CD4-positive, alpha-beta memory T cell (primary cell): ENCODE results near the gene NRM. TPM values are rescaled to one million over a fixed set of nuclear protein-coding genes. Genes with fewer than 3 reads are reported as not detected.
A peak's percentile ranks its signal among the peaks of the same experiment; 100 is the strongest.

Experiments used
- CTCF ChIA-PET: fragments of 350-600 bp; sonication (Branson Sonifier 250); formaldehyde crosslinking; loops from one replicate; lab custom pipeline; 2021; ENCODE audit warnings: inconsistent platforms; ENCODE audit not compliant: partially characterized antibody; lab: Charles Lee
- POLR2A ChIA-PET: fragments of 350-600 bp; sonication (Branson Sonifier 250); formaldehyde crosslinking; loops from one replicate; lab custom pipeline; 2021; ENCODE audit not compliant: partially characterized antibody; lab: Charles Lee
- DNase-seq, 5 donors: peaks; one replicate each; pipeline versions ENCODE4 v3.0.0 to v3.0.0-alpha.2; 2020 to 2022; ENCODE audit warnings: mixed read lengths in 1 of 5
- H3K27ac ChIP-seq: one replicate; pipeline ENCODE4 v1.7.0; 2013; ENCODE audit warnings: low read depth, low read length
- H3K27me3 ChIP-seq: 2 replicates; pipeline ENCODE4 v1.7.0; 2013; ENCODE audit warnings: mild to moderate bottlenecking, low read length, moderate library complexity; ENCODE audit not compliant: insufficient read depth
- H3K36me3 ChIP-seq: 2 replicates; pipeline ENCODE4 v1.7.0; 2013; ENCODE audit warnings: mild to moderate bottlenecking, low read length, moderate library complexity; ENCODE audit not compliant: insufficient read depth
- H3K4me1 ChIP-seq: 2 replicates; pipeline ENCODE4 v1.7.0; 2013; ENCODE audit warnings: mild to moderate bottlenecking, low read length, moderate library complexity; ENCODE audit not compliant: insufficient read depth
- H3K4me3 ChIP-seq, 2 donors: one replicate each; pipeline ENCODE4 v1.7.0; 2013; ENCODE audit warnings: low read length in 2 of 2, mild to moderate bottlenecking in 1 of 2
- H3K9me3 ChIP-seq, 2 donors: one replicate each; pipeline ENCODE4 v1.7.0; 2013; ENCODE audit warnings: low read length in 2 of 2, control low read depth in 1 of 2; ENCODE audit not compliant: control insufficient read depth in 1 of 2
- H3K27ac Mint-ChIP-seq, 7 donors: one replicate each; pipeline ENCODE4 v1.8.0; 2020 to 2021; ENCODE audit warnings: mixed read lengths in 7 of 7, mild to moderate bottlenecking in 6 of 7, inconsistent platforms in 3 of 7, moderate library complexity in 3 of 7
- H3K27me3 Mint-ChIP-seq, 2 donors: one replicate each; pipeline ENCODE4 v1.8.0; 2020 to 2021; ENCODE audit warnings: mixed read lengths in 2 of 2
- H3K36me3 Mint-ChIP-seq, 2 donors: one replicate each; pipeline ENCODE4 v1.8.0; 2020 to 2021; ENCODE audit warnings: mixed read lengths in 2 of 2, inconsistent platforms in 1 of 2, mild to moderate bottlenecking in 1 of 2
- H3K4me1 Mint-ChIP-seq, 4 donors: one replicate each; pipeline ENCODE4 v1.8.0; 2020 to 2021; ENCODE audit warnings: mixed read lengths in 4 of 4, mild to moderate bottlenecking in 1 of 4
- H3K4me3 Mint-ChIP-seq, 8 donors: one replicate each; pipeline ENCODE4 v1.8.0; 2020 to 2021; ENCODE audit warnings: mixed read lengths in 8 of 8, mild to moderate bottlenecking in 7 of 8, moderate library complexity in 6 of 8, inconsistent platforms in 3 of 8
- H3K9me3 Mint-ChIP-seq, 8 donors: one replicate each; pipeline ENCODE4 v1.8.0; 2020 to 2021; ENCODE audit warnings: mixed read lengths in 8 of 8, mild to moderate bottlenecking in 5 of 8, inconsistent platforms in 3 of 8, moderate library complexity in 1 of 8
- intact Hi-C: fragments of 100-400 bp; cut with micrococcal nuclease; formaldehyde crosslinking; loops from one replicate; pipeline ENCODE4 v1.15.1; 2023
- polyA plus RNA-seq, 2 donors: library from polyadenylated mRNA; unstranded; fragments of 300-500 nt; fragmentation: Illumina TruSeq; gene quantifications; one replicate each; pipeline ENCODE4 v1.2.3, GENCODE V29; 2021
- total RNA-seq, 2 experiments: library from RNA; stranded (reverse); gene quantifications; one replicate each; pipeline ENCODE4 v1.2.3, GENCODE V29; 2021

Gene NRM
- total and polyA plus RNA-seq, 4 experiments from 2014 or later, result 6.4 to 15.8 (median 7.8) TPM

- H3K36me3 ChIP-seq, result peaks cover 23% of the 10 kb centered on the region
- H3K4me3 Mint-ChIP-seq, result peak overlapping the region; percentile 88 to 99 (median 98)
- peaks cover 31 to 63% of the 10 kb centered on the region in 2 donors for H3K36me3 Mint-ChIP-seq
- peaks cover 22 to 68% (median 44%) of the 10 kb centered on the region in 4 donors for H3K4me1 Mint-ChIP-seq
- H3K27ac Mint-ChIP-seq, result peak overlapping the region; percentile 96 to 100 (median 98)
- H3K4me1 ChIP-seq, result peaks cover 35% of the 10 kb centered on the region
- no peaks in the 10 kb centered on the region for H3K27me3 Mint-ChIP-seq
- ChIA-PET CTCF (interaction anchor here (0.6 to 23.1 kb wide), 10 partner anchors 12 to 235 kb away, joined by 3 to 865 read pairs (median 3); partner anchors contain the start of gene DHX16), POLR2A (interaction anchor here (0.7 to 47.0 kb wide), 32 partner anchors 9 to 1255 kb away, joined by 3 to 1474 read pairs (median 4); partner anchors contain the start of genes ABCF1, ATAT1, BAG6 and C6orf136)
- H3K9me3 ChIP-seq, result no peaks in the 10 kb centered on the region
- H3K9me3 Mint-ChIP-seq, result peaks cover 0 to 2% (median 0%) of the 10 kb centered on the region in 8 donors
- peak overlapping the region; percentile 69 for H3K27ac ChIP-seq
- no peak for DNase-seq
- intact Hi-C loops, result loop anchor here (1.0 kb wide), 5 partner anchors 30 to 201 kb away; partner anchors contain the start of genes GNL1, MRPS18B and PPP1R10
- H3K4me3 ChIP-seq, result peak overlapping the region; percentile 67 to 80
- no peaks in the 10 kb centered on the region for H3K27me3 ChIP-seq
Observed at GRCh38 chr6:30716879-30717128, 26.0 kb upstream of the NRM start.

GRCh38 chr6:30714263-30714662 lies 23.5 kb upstream of the NRM start:
- H3K4me3 Mint-ChIP-seq, result no peak overlapping the region
- Histone ChIP-seq H3K9me3 (no peaks in the 10 kb centered on the region), H3K27me3 (no peaks in the 10 kb centered on the region), H3K4me1 (peaks cover 28% of the 10 kb centered on the region), H3K4me3 (no peak overlapping the region), H3K36me3 (peaks cover 31% of the 10 kb centered on the region), H3K27ac (no peak overlapping the region)
- peak overlapping the region in 1 of 7 donors; percentile 18 for H3K27ac Mint-ChIP-seq
- intact Hi-C loops, result no loop called here
- CTCF ChIA-PET, result interaction anchor here (0.7 to 2.7 kb wide), 2 partner anchors 8 to 22 kb away, joined by 4 to 11 read pairs; no protein-coding TSS in a partner anchor
- no peak for DNase-seq
- peaks cover 0 to 2% (median 0%) of the 10 kb centered on the region in 8 donors for H3K9me3 Mint-ChIP-seq
- POLR2A ChIA-PET, result interaction anchor here (47.0 kb wide), 1 partner anchor 29 kb away, joined by 1474 read pairs; the partner anchor contains the start of genes DHX16, NRM and PPP1R18
- H3K36me3 Mint-ChIP-seq, result peaks cover 50 to 66% of the 10 kb centered on the region in 2 donors
- H3K27me3 Mint-ChIP-seq, result no peaks in the 10 kb centered on the region
- H3K4me1 Mint-ChIP-seq, result peaks cover 18 to 49% (median 36%) of the 10 kb centered on the region in 4 donors

GRCh38 chr6:30712441-30712945 lies 21.7 kb upstream of the NRM start:
- no peak overlapping the region for H3K4me3 Mint-ChIP-seq
- no peak overlapping the region for H3K27ac ChIP-seq
- peaks cover 15% of the 10 kb centered on the region for H3K4me1 ChIP-seq
- peak overlapping the region in 1 of 7 donors; percentile 13 for H3K27ac Mint-ChIP-seq
- peaks cover 0 to 2% (median 0%) of the 10 kb centered on the region in 8 donors for H3K9me3 Mint-ChIP-seq
- H3K4me1 Mint-ChIP-seq, result peaks cover 18 to 42% (median 29%) of the 10 kb centered on the region in 4 donors
- no peak overlapping the region for H3K4me3 ChIP-seq
- H3K36me3 Mint-ChIP-seq, result peaks cover 58 to 74% of the 10 kb centered on the region in 2 donors
- intact Hi-C loops, result no loop called here
- H3K9me3 ChIP-seq, result no peaks in the 10 kb centered on the region
- POLR2A ChIA-PET, result interaction anchor here (0.8 to 47.0 kb wide), 3 partner anchors 9 to 95 kb away, joined by 3 to 1474 read pairs (median 11); partner anchors contain the start of genes DHX16, MRPS18B, NRM and PPP1R18
- no peaks in the 10 kb centered on the region for H3K27me3 ChIP-seq
- CTCF ChIA-PET, result interaction anchor here (1.2 to 2.7 kb wide), 4 partner anchors 10 to 34 kb away, joined by 3 to 11 read pairs (median 6); no protein-coding TSS in a partner anchor
- DNase-seq, result no peak
- H3K36me3 ChIP-seq, result peaks cover 34% of the 10 kb centered on the region
- no peaks in the 10 kb centered on the region for H3K27me3 Mint-ChIP-seq

- peaks cover 14 to 36% (median 27%) of the 10 kb centered on the region in 4 donors for H3K4me1 Mint-ChIP-seq
- Histone ChIP-seq H3K36me3 (peaks cover 39% of the 10 kb centered on the region), H3K4me1 (peaks cover 15% of the 10 kb centered on the region), H3K4me3 (no peak overlapping the region), H3K27me3 (no peaks in the 10 kb centered on the region), H3K9me3 (no peaks in the 10 kb centered on the region), H3K27ac (no peak overlapping the region)
- CTCF ChIA-PET, result interaction anchor here (1.2 to 2.7 kb wide), 4 partner anchors 10 to 33 kb away, joined by 3 to 11 read pairs (median 6); no protein-coding TSS in a partner anchor
- no peaks in the 10 kb centered on the region for H3K9me3 Mint-ChIP-seq
- POLR2A ChIA-PET, result interaction anchor here (0.8 to 47.0 kb wide), 3 partner anchors 9 to 94 kb away, joined by 3 to 1474 read pairs (median 11); partner anchors contain the start of genes DHX16, MRPS18B, NRM and PPP1R18
- no peak overlapping the region for H3K27ac Mint-ChIP-seq
- no peak for DNase-seq
- intact Hi-C loops, result no loop called here
- peaks cover 59 to 72% of the 10 kb centered on the region in 2 donors for H3K36me3 Mint-ChIP-seq
- no peak overlapping the region for H3K4me3 Mint-ChIP-seq
- no peaks in the 10 kb centered on the region for H3K27me3 Mint-ChIP-seq
Observed at GRCh38 chr6:30711758-30712380, 21.1 kb upstream of the NRM start.

GRCh38 chr6:30709101-30709868 lies 18.5 kb upstream of the NRM start:
- Histone ChIP-seq H3K4me3 (no peak overlapping the region), H3K27ac (no peak overlapping the region), H3K36me3 (peaks cover 46% of the 10 kb centered on the region), H3K4me1 (no peaks in the 10 kb centered on the region), H3K27me3 (no peaks in the 10 kb centered on the region), H3K9me3 (no peaks in the 10 kb centered on the region)
- DNase-seq, result no peak
- Mint-ChIP-seq H3K27me3 (no peaks in the 10 kb centered on the region), H3K4me1 (peaks cover 6 to 21% (median 11%) of the 10 kb centered on the region in 4 donors), H3K36me3 (peaks cover 68 to 75% of the 10 kb centered on the region in 2 donors), H3K27ac (peak overlapping the region in 2 of 7 donors; percentile 13 to 86), H3K9me3 (no peaks in the 10 kb centered on the region), H3K4me3 (no peak overlapping the region)
- ChIA-PET CTCF (interaction anchor here (0.8 to 2.7 kb wide), 4 partner anchors 13 to 30 kb away, joined by 3 to 8 read pairs (median 6); partner anchors contain the start of gene NRM), POLR2A (interaction anchor here (47.0 kb wide), 1 partner anchor 24 kb away, joined by 1474 read pairs; the partner anchor contains the start of genes DHX16, NRM and PPP1R18)
- intact Hi-C loops, result no loop called here

GRCh38 chr6:30707281-30707850 lies 16.6 kb upstream of the NRM start:
- Histone ChIP-seq H3K9me3 (no peaks in the 10 kb centered on the region), H3K27ac (no peak overlapping the region), H3K36me3 (peaks cover 29% of the 10 kb centered on the region), H3K4me3 (no peak overlapping the region), H3K4me1 (no peaks in the 10 kb centered on the region), H3K27me3 (no peaks in the 10 kb centered on the region)
- no peak overlapping the region for H3K4me3 Mint-ChIP-seq
- H3K27ac Mint-ChIP-seq, result peak overlapping the region in 1 of 7 donors; percentile 23
- POLR2A ChIA-PET, result interaction anchor here (47.0 kb wide), 1 partner anchor 22 kb away, joined by 1474 read pairs; the partner anchor contains the start of genes DHX16, NRM and PPP1R18
- DNase-seq, result no peak
- H3K27me3 Mint-ChIP-seq, result no peaks in the 10 kb centered on the region
- intact Hi-C loops, result no loop called here
- no peaks in the 10 kb centered on the region for H3K9me3 Mint-ChIP-seq
- CTCF ChIA-PET, result interaction anchor here (1.0 kb wide), 1 partner anchor 12 kb away, joined by 3 read pairs; no protein-coding TSS in a partner anchor
- peaks cover 63 to 77% of the 10 kb centered on the region in 2 donors for H3K36me3 Mint-ChIP-seq
- H3K4me1 Mint-ChIP-seq, result peaks cover 6 to 7% (median 6%) of the 10 kb centered on the region in 4 donors
